SKM-1 (cell line): ENCODE data around the gene LY6G5B.

ENCODE experiments used
- DNase-seq: peaks from one replicate; lab custom pipeline; 2025; ENCODE audit not compliant: unreplicated experiment; lab: John Stamatoyannopoulos, UW

Gene LY6G5B

GRCh38 chr6:31662124-31662723 lies 7.6 kb upstream of the LY6G5B start:
- no peak for DNase-seq

DNA sequence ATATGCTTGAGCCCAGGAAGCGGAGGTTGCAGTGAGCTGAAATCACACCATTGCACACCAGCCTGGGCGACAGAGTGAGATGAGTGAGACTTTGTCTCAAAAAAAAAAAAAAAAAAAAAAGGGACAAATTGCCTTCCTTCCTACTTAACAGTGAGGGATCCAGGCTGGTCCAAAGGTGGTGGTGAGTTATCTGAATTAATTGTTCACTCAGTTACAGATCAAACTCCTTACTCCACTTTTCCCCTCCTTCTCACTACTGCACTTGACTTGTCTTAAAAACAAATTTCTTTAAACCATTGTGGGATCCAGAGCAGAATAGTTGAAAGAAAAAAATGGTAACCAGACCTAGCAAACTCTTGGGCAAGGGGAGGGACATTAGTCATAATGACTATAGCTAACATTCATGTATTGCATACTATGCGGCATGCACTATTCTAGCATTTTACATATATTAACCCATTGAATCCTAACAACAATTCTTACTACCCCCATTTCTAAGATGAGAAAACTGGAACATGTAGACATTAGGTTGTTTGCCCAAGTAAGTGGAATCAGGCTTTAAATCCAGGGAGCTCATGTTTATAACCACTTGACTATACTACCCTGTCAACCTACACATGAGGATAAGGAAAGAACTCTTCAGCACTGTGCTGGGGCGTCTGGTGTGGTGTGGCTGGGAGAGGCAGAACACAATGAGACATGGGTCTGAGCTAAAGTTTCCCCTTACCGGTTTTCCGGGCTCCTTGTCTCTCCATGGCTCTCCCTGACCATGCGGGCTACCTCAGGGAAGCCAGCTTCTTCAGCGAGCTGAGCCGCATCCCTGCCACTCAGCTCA lies 6.4 kb upstream of the LY6G5B start:
- no peak for DNase-seq

GRCh38 chr6:31663961-31664789 lies 5.6 kb upstream of the LY6G5B start:
- no peak for DNase-seq

GRCh38 chr6:31664790-31665500 lies 4.8 kb upstream of the LY6G5B start, which contains the start of gene GPANK1:
GPANK1 (minus strand) TSS chr6:31664997; CDS start chr6:31664478, 519 bp downstream.
- peak; percentile 87 for DNase-seq

DNA sequence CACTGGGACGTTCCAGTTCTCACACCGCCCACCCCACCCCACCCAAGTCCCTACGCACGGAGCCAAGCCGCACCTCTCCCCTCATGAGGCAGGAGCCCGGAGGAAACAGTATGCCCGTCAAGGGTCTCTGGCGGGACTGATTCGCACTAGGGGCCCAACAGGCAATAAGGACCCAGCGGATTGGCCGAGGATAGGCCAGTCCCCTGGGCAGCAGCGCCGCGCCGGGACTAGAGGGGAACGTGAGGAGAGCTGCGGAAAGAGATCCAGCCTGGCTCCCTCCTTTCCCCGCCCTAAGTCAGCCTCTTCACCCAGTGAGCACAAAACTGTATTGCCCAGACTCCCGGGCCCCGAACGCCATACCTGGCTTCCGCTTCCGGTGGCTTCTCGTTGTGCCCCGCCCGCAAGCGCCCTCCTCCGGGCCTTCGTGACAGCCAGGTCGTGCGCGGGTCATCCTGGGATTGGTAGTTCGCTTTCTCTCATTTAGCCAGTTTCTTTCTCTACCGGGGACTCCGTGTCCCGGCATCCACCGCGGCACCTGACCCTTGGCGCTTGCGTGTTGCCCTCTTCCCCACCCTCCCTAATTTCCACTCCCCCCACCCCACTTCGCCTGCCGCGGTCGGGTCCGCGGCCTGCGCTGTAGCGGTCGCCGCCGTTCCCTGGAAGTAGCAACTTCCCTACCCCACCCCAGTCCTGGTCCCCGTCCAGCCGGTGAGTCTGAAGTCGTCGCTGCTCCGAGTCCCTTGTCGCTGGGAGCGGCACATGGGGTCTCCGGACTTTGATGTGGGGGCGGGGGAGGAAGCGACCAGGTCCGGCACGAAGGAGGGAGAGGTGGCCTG lies 4.1 kb upstream of the LY6G5B start, which contains the start of gene CSNK2B:
Gene CSNK2B (plus strand): TSS at position 580 of the 836 bp plus-strand sequence. CDS start 752 bp downstream, outside the sequence.
- peak; percentile 97 for DNase-seq

GRCh38 chr6:31666337-31666965 lies 3.3 kb upstream of the LY6G5B start:
- DNase-seq: no peak

DNA sequence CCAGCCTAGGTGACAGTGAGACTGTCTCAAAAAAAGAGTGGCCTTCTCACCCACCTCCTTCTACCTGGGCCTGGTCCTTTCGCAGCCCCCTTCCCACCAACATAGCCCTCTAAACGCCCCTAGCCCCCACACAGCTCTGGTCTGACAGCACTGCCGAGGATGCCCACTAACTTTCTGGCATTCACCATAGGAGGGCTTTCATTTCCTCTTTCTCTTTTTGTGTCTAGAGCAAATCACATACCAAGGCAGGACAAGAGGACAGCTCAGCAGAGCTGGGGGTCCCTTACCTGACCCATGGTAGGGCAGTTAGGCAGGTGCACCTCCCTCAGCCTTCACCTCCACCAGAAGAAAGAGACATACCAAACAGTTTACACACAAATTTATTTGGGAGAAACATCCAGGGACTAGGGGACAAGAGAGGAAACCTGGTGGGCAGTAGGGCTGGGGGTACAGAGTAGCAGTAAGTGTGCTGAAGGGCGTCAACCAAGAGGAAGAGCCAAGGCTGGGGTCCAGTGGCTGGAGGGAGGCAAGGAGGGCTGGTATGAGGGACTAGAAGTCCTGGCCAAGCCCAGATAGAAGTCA lies 6.6 kb downstream of the LY6G5B start:
- no peak for DNase-seq

GRCh38 chr6:31676904-31677303 lies 7.1 kb downstream of the LY6G5B start:
- no peak for DNase-seq

- DNase-seq: no peak
These were observed 8.2 kb downstream of the LY6G5B start for GRCh38 chr6:31677955-31678354.

GRCh38 chr6:31680226-31681134 lies 10.7 kb downstream of the LY6G5B start, which contains the start of gene LY6G5C:
LY6G5C (minus strand) TSS chr6:31681067; CDS start chr6:31680373, 694 bp downstream.
- peak; percentile 49 for DNase-seq

DNA sequence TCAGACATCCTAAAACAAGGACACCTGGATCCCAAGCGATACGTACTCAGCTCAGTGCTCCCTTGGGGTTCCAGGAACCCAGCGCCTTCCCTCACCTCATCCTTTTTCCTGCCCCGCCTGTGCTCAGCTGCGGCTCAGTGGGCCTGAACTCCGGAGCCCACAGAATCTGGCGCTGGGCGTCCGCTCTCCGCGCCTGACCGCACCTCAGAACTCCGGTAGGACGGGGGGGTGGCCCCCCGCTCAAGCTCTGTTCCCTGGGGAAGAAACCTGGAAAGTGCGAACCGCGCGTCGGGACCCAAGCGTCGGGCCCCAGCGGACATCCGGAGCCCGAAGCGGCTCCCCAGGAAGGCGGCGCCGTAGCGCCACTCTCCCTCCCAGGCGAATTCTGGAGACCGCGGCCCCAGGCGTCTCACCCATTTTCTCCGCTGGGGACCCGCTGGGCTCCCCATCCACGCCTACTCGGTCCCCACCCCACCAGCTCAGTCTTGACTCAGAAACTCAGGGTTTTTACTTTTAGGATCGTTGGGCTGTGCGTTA lies 11.4 kb downstream of the LY6G5B start:
- DNase-seq: no peak

DNA sequence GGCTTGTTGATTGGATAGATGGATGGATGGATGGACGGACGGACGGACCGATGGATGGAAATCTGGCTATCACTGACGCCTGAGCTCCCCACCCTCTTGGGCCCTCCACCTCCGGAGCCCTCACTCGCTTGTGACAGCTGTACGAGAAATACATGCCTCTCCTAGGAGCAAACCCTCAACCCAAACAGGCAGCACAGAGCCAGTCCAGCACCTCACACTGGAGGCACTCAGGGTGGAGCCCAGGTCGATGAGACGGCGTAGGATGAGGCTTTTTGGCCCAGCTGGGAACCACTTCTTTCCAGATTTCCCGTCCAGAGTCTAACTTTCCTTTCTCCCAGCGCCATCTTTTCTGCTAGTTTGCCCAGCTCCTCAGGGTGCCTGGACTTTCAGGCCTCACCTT lies 13.8 kb downstream of the LY6G5B start:
- no peak for DNase-seq

DNA sequence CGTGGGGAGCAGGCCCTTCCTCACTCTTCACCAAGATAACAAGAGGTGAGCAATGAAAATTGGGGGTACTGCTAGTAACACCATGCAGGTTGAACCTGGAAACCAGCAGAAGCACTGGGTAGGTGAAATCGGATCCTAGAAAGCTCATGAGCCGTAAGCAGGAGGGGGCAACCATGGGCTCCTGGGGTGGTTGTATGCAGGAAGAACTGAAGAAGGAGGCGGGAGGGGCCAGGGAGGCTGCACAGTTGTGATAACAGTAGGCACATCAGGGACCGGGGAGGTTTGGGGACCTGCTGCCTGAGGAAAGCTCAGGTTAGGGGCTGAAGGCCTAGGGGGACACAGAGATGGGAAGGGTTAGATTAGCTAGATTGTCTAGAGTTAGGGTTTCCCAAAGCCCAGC lies 16.7 kb downstream of the LY6G5B start:
- no peak for DNase-seq

- no peak for DNase-seq
These were observed 17.5 kb downstream of the LY6G5B start for GRCh38 chr6:31687321-31687720.

DNA sequence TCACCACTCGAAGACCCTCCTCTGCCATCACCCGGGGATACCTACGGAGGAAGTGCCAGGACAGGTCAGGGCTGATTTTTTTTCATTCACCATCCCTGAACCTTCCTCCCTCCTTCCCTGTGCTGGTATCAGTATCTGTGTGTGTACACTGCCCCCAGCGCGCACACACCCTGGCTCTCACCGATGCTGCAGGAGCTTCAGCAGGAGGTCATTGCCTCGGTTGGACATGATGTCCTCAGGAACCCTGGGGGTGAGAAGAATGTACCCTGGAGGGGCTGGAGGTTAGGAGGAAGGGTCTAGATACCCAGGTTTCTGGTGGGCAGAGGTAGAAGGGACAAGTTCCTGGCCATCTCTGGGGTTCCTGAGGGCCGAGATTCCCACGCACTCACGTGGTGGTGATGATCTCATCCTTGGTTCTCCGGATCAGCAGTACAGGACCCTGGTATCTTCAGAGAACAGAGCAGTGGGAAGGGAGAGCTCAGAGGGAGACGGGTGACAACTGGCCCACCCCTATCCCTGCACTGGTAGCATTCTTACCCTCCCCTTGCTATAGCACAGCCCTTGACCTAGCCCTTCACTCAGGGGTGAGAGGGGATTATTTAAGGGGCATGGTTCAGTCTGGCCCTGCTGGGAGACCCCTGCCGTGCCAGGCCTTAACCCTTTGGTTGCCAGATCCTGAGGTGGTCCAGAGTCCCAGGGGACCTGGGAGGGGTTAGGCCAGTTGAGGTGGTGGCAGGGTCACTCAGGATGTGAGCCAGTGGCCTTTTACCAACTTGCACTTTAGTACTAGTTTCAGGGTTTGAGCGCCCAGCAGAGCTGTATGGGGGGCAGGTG lies 18.3 kb downstream of the LY6G5B start:
- no peak for DNase-seq

GRCh38 chr6:31689249-31690110 lies 19.7 kb downstream of the LY6G5B start:
- DNase-seq: no peak
